ENCODE results near the gene FIGNL1. TPM values are rescaled to one million over a fixed set of nuclear protein-coding genes. Genes with fewer than 3 reads are reported as not detected.
"Not testable (repeated sequence)": the region's sequence is repeated elsewhere in the genome, so short reads cannot be mapped to it uniquely, and the experiment has no call there.

Gene FIGNL1
- total RNA-seq, 1 experiment from 2014 or later: 13.8 TPM

- Mint-ChIP-seq H3K27ac (no peak overlapping the region), H3K36me3 (ENCODE audit: insufficient read depth in 1 of 3, low read depth in 3 of 3) (peaks cover 0 to 6% (median 3%) of the 10 kb centered on the region in 3 experiments; a peak in 5 of 7 replicates), H3K27me3 (ENCODE audit: low read depth) (peaks cover 2% of the 10 kb centered on the region), H3K4me1 (no peaks in the 10 kb centered on the region), H3K9me3 (peaks cover 14 to 23% of the 10 kb centered on the region in 2 experiments), H3K4me3 (no peak overlapping the region)
- no peak overlapping the region for H3K27ac ChIP-seq (ENCODE audit: insufficient read length, low read depth, low read length)
- DNase-seq: no peak
- no peaks in the 10 kb centered on the region for H3K79me1 ChIP-seq (ENCODE audit: insufficient read depth, low read depth, low read length, poor library complexity, severe bottlenecking)
- H2AK5ac ChIP-seq (ENCODE audit: insufficient read length, low read length): no peak overlapping the region
- H3T11ph ChIP-seq (ENCODE audit: low read length): no peak overlapping the region
- H4K91ac ChIP-seq (ENCODE audit: insufficient read length, low read depth, low read length): no peak overlapping the region
- no peaks in the 10 kb centered on the region for H4K20me1 ChIP-seq (ENCODE audit: control insufficient read depth, insufficient read depth, insufficient read length)
- no CpG with 5 or more reads among the region's 1 CpG for WGBS (ENCODE audit: extremely low coverage, insufficient read length, low lambda C conversion rate)
- H3K14ac ChIP-seq (ENCODE audit: insufficient read depth, low read length): no peak overlapping the region
- H3K4me2 ChIP-seq (ENCODE audit: insufficient read depth, insufficient read length, low read length): no peak overlapping the region
- H4K8ac ChIP-seq (replicated peaks; ENCODE audit: insufficient read length, low read depth, low read length): no peak overlapping the region
- no peak overlapping the region for H3K9ac ChIP-seq (ENCODE audit: extremely low read depth, insufficient read length, low read length)
- H2BK15ac ChIP-seq (ENCODE audit: low read depth, low read length): no peak overlapping the region
- no peak overlapping the region for H2BK120ac ChIP-seq (ENCODE audit: low read depth, low read length, poor library complexity, severe bottlenecking)
- no peaks in the 10 kb centered on the region for H3K4me1 ChIP-seq (ENCODE audit: insufficient read depth, low read length)
- H2BK20ac ChIP-seq (ENCODE audit: low read depth, low read length, poor library complexity, severe bottlenecking): no peak overlapping the region
- no peak overlapping the region for H3K23ac ChIP-seq (ENCODE audit: insufficient read length, low read depth, low read length)
- H3K9me3 ChIP-seq (ENCODE audit: control insufficient read depth, low read depth, low read length): no peaks in the 10 kb centered on the region
- no peak overlapping the region for H3K18ac ChIP-seq (ENCODE audit: insufficient read length, low read depth, low read length)
- H3K4ac ChIP-seq (ENCODE audit: low read depth, low read length): no peak overlapping the region
- H4K5ac ChIP-seq (ENCODE audit: insufficient read length, low read depth, low read length): no peak overlapping the region
- H3K23me2 ChIP-seq (ENCODE audit: insufficient read length, low read depth, low read length, poor library complexity, severe bottlenecking): no peaks in the 10 kb centered on the region
- H2BK12ac ChIP-seq (ENCODE audit: insufficient read length, low read depth, low read length): no peak overlapping the region
- H2BK5ac ChIP-seq (ENCODE audit: insufficient read length, low read length): no peak overlapping the region
- H3K27me3 ChIP-seq (ENCODE audit: insufficient read depth, low read length): no peaks in the 10 kb centered on the region
- H2AFZ ChIP-seq (ENCODE audit: low read length): no peak overlapping the region
- H3K56ac ChIP-seq (ENCODE audit: insufficient read length, low read depth, low read length): no peak overlapping the region
- no peaks in the 10 kb centered on the region for H3K79me2 ChIP-seq (ENCODE audit: insufficient read depth, low read length)
- TF ChIP-seq CTCF (conservative IDR thresholded peaks at IDR 0.05): no peak
Observed at GRCh38 chr7:50461695-50462094, 11.5 kb upstream of the FIGNL1 start.

GRCh38 chr7:50459183-50459582 is 9.0 kb upstream of the FIGNL1 start:
- not testable (repeated sequence) for H3K27me3 Mint-ChIP-seq (ENCODE audit: low read depth); H3K23ac ChIP-seq (ENCODE audit: insufficient read length, low read depth, low read length); H3K79me1 ChIP-seq (ENCODE audit: insufficient read depth, low read depth, low read length, poor library complexity, severe bottlenecking); H4K20me1 ChIP-seq (ENCODE audit: control insufficient read depth, insufficient read depth, insufficient read length); H3K36me3 Mint-ChIP-seq (ENCODE audit: insufficient read depth in 1 of 3, low read depth in 3 of 3); H3K14ac ChIP-seq (ENCODE audit: insufficient read depth, low read length); H2BK20ac ChIP-seq (ENCODE audit: low read depth, low read length, poor library complexity, severe bottlenecking); DNase-seq; H3T11ph ChIP-seq (ENCODE audit: low read length); H3K27me3 ChIP-seq (ENCODE audit: insufficient read depth, low read length); H3K4me3 Mint-ChIP-seq; H2BK120ac ChIP-seq (ENCODE audit: low read depth, low read length, poor library complexity, severe bottlenecking); H2BK15ac ChIP-seq (ENCODE audit: low read depth, low read length); H2BK5ac ChIP-seq (ENCODE audit: insufficient read length, low read length); H3K4ac ChIP-seq (ENCODE audit: low read depth, low read length); H3K27ac ChIP-seq (ENCODE audit: insufficient read length, low read depth, low read length); H3K9ac ChIP-seq (ENCODE audit: extremely low read depth, insufficient read length, low read length); H3K79me2 ChIP-seq (ENCODE audit: insufficient read depth, low read length); H2BK12ac ChIP-seq (ENCODE audit: insufficient read length, low read depth, low read length); H3K4me1 Mint-ChIP-seq; H3K23me2 ChIP-seq (ENCODE audit: insufficient read length, low read depth, low read length, poor library complexity, severe bottlenecking); H3K27ac Mint-ChIP-seq; H3K4me2 ChIP-seq (ENCODE audit: insufficient read depth, insufficient read length, low read length); H3K9me3 ChIP-seq (ENCODE audit: control insufficient read depth, low read depth, low read length); H4K8ac ChIP-seq (replicated peaks; ENCODE audit: insufficient read length, low read depth, low read length); H2AK5ac ChIP-seq (ENCODE audit: insufficient read length, low read length); H4K91ac ChIP-seq (ENCODE audit: insufficient read length, low read depth, low read length); H3K4me1 ChIP-seq (ENCODE audit: insufficient read depth, low read length); H4K5ac ChIP-seq (ENCODE audit: insufficient read length, low read depth, low read length); H3K18ac ChIP-seq (ENCODE audit: insufficient read length, low read depth, low read length); H3K56ac ChIP-seq (ENCODE audit: insufficient read length, low read depth, low read length); H2AFZ ChIP-seq (ENCODE audit: low read length)
- WGBS (ENCODE audit: extremely low coverage, insufficient read length, low lambda C conversion rate): no CpG with 5 or more reads among the region's 27 CpGs
- H3K9me3 Mint-ChIP-seq: peaks cover 14 to 20% of the 10 kb centered on the region in 2 experiments
